Osteocyte (in vitro differentiated cells): ENCODE data around the gene MTX2. TPM values are rescaled to one million over a fixed set of nuclear protein-coding genes. Genes with fewer than 3 reads are reported as not detected.

Experiments used
- DNase-seq: peaks from one replicate; pipeline ENCODE4 v3.0.0; 2021; ENCODE audit warnings: mixed read lengths; ENCODE audit not compliant: unreplicated experiment; ENCODE audit errors: extremely low spot score
- H3K27ac Mint-ChIP-seq: one replicate; pipeline ENCODE4 v1.8.0; 2021; ENCODE audit warnings: mild to moderate bottlenecking, mixed read lengths; ENCODE audit not compliant: unreplicated experiment
- H3K27me3 Mint-ChIP-seq: one replicate; pipeline ENCODE4 v1.8.0; 2021; ENCODE audit warnings: mixed read lengths; ENCODE audit not compliant: unreplicated experiment
- H3K36me3 Mint-ChIP-seq: one replicate; pipeline ENCODE4 v1.8.0; 2021; ENCODE audit warnings: mixed read lengths; ENCODE audit not compliant: unreplicated experiment
- H3K4me1 Mint-ChIP-seq: one replicate; pipeline ENCODE4 v1.8.0; 2021; ENCODE audit warnings: mixed read lengths; ENCODE audit not compliant: unreplicated experiment
- H3K4me3 Mint-ChIP-seq: one replicate; pipeline ENCODE4 v1.8.0; 2021; ENCODE audit warnings: mild to moderate bottlenecking, moderate library complexity, mixed read lengths; ENCODE audit not compliant: unreplicated experiment
- H3K9me3 Mint-ChIP-seq: one replicate; pipeline ENCODE4 v1.8.0; 2021; ENCODE audit warnings: mixed read lengths; ENCODE audit not compliant: unreplicated experiment
- CTCF ChIP-seq: fragments of 200-600 bp; sonication (generic); IDR thresholded peaks from 2 replicates; pipeline ENCODE4 v1.5.0; 2021; ENCODE audit warnings: antibody characterized with exemption, mild to moderate bottlenecking, moderate library complexity
- total RNA-seq: library from RNA; stranded (reverse); gene quantifications from 2 replicates; pipeline ENCODE4 v1.2.1, GENCODE V29; 2021

The MTX2 gene
- total RNA-seq, 1 donor from 2014 or later: 23.6 TPM

DNA sequence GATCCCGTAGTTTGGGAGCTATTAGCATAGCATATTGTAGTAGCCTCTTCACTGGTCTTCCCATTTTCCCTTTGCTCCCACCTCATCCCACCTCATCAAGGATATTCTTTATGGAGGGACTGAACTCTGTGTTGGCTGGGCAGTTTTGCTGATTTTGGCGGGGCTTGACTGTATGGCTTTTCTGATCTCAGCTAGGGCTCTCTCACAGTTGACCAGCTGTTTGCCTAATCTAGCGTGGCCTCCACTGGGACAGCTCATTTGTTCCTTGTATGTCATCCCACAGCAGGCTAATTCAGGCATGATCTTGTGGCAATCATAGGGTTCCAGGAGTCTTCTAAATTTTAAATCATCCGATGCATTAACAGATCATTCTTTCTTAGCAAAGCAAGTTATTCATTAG lies 30.2 kb upstream of the MTX2 start:
- Mint-ChIP-seq H3K9me3 (no peaks in the 10 kb centered on the region), H3K27ac (no peak overlapping the region), H3K4me1 (no peaks in the 10 kb centered on the region), H3K27me3 (peaks cover 19% of the 10 kb centered on the region), H3K4me3 (no peak overlapping the region), H3K36me3 (no peaks in the 10 kb centered on the region)
- DNase-seq: no peak
- TF ChIP-seq CTCF: no peak

DNA sequence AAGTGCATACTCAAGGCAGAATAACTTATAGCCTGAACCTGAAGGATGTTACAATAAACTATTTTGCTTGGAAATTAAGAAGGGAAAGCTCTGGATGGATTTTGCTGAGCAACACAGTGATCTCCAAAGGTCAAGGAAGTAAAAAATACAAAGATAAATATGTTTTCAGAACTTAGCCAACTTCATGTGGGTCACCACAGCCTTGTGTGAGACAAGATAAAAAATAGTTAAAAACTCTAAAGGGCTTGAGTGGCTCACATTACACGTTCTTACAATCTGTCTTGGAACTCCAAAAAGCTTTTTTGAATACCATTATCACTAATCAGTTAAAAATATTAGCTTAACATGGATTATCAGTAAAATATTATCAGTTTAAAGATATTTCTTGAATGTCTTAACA lies 28.9 kb upstream of the MTX2 start:
- Mint-ChIP-seq H3K27ac (no peak overlapping the region), H3K4me1 (no peaks in the 10 kb centered on the region), H3K36me3 (no peaks in the 10 kb centered on the region), H3K27me3 (peaks cover 19% of the 10 kb centered on the region), H3K4me3 (no peak overlapping the region), H3K9me3 (no peaks in the 10 kb centered on the region)
- DNase-seq: no peak
- TF ChIP-seq CTCF: no peak

- Mint-ChIP-seq H3K36me3 (no peaks in the 10 kb centered on the region), H3K27ac (no peak overlapping the region), H3K27me3 (peaks cover 15% of the 10 kb centered on the region), H3K9me3 (no peaks in the 10 kb centered on the region), H3K4me1 (no peaks in the 10 kb centered on the region), H3K4me3 (no peak overlapping the region)
- DNase-seq: no peak
- TF ChIP-seq CTCF: no peak
Observed at GRCh38 chr2:176242276-176242675, 27.0 kb upstream of the MTX2 start.

DNA sequence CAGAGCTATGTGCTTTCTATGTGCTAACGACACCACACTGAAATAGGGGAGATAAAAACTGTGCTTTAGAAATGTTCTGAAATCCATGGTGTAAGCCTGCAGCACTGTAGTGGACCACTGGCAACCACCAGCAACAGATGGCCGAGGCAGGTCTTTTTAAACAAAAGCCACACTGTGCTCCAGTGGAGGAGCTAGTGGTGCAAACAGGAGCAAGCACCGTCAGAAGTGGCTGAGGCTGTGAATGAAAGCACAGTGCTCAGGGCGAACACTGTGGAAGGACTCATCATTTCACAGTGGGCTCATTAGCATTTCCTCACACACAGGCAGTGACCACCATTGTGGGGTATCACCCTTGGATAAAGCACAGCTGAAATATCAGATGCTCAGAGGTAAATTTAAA lies 22.9 kb upstream of the MTX2 start:
- Mint-ChIP-seq H3K4me3 (no peak overlapping the region), H3K4me1 (no peaks in the 10 kb centered on the region), H3K27me3 (peaks cover 28% of the 10 kb centered on the region), H3K27ac (no peak overlapping the region), H3K9me3 (no peaks in the 10 kb centered on the region), H3K36me3 (no peaks in the 10 kb centered on the region)
- TF ChIP-seq CTCF: no peak
- no peak for DNase-seq

DNA sequence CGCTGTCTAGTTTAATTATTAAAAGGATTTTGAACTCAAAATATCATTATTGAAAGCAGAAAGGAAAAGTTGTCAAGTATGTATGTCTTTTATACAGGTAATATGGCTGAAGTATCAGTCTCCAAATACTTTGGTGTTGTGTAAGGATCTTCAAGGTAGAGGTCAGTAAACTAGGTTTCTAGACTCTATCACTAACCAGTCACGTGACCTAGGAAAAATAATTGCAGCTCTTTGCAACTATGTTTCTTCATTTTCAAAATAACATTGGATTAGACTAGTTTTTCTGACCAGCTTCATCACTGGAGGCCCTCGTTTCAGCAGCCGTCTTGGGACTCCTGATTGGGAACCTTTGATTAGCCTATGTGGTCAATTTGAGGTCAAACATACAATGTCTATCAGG lies 21.4 kb upstream of the MTX2 start:
- Mint-ChIP-seq H3K4me1 (no peaks in the 10 kb centered on the region), H3K9me3 (no peaks in the 10 kb centered on the region), H3K27ac (no peak overlapping the region), H3K4me3 (no peak overlapping the region), H3K27me3 (peaks cover 33% of the 10 kb centered on the region), H3K36me3 (no peaks in the 10 kb centered on the region)
- DNase-seq: no peak
- no peak for TF ChIP-seq CTCF
